Smooth muscle cell (in vitro differentiated cells): ENCODE measurements around the gene GJA5. TPM values are rescaled to one million over a fixed set of nuclear protein-coding genes. Genes with fewer than 3 reads are reported as not detected.

ENCODE experiments used
- DNase-seq: peaks from one replicate; lab custom pipeline; 2025; ENCODE audit not compliant: unreplicated experiment; lab: John Stamatoyannopoulos, UW
- H2AFZ ChIP-seq: fragments of 200-600 bp; sonication (generic); 2 replicates; pipeline ENCODE4 v1.6.0; 2016; ENCODE audit warnings: antibody characterized with exemption, low read depth, mild to moderate bottlenecking
- H3F3A ChIP-seq: fragments of 200-600 bp; sonication (generic); 2 replicates; pipeline ENCODE4 v1.6.0; 2017; ENCODE audit warnings: antibody characterized with exemption, low read depth
- H3K27ac ChIP-seq: fragments of 200-600 bp; sonication (generic); 2 replicates; pipeline ENCODE4 v1.5.1; 2016; ENCODE audit warnings: low read depth, mild to moderate bottlenecking
- H3K27me3 ChIP-seq: fragments of 200-600 bp; sonication (generic); 2 replicates; pipeline ENCODE4 v1.6.1; 2016; ENCODE audit warnings: low read depth, mild to moderate bottlenecking
- H3K36me3 ChIP-seq: fragments of 200-600 bp; sonication (generic); 2 replicates; pipeline ENCODE4 v1.5.1; 2016; ENCODE audit warnings: low read depth
- H3K4me1 ChIP-seq: fragments of 200-600 bp; sonication (generic); 2 replicates; pipeline ENCODE4 v1.5.1; 2016; ENCODE audit warnings: low read depth
- H3K4me2 ChIP-seq: fragments of 200-600 bp; sonication (generic); 2 replicates; pipeline ENCODE4 v1.6.0; 2016; ENCODE audit warnings: mild to moderate bottlenecking
- H3K4me3 ChIP-seq: fragments of 200-600 bp; sonication (generic); 2 replicates; pipeline ENCODE4 v1.5.1; 2016; ENCODE audit warnings: mild to moderate bottlenecking
- H3K79me2 ChIP-seq: fragments of 200-600 bp; sonication (generic); 2 replicates; pipeline ENCODE4 v1.6.0; 2016; ENCODE audit warnings: low read depth, mild to moderate bottlenecking
- H3K9ac ChIP-seq: fragments of 200-600 bp; sonication (generic); 2 replicates; pipeline ENCODE4 v1.6.0; 2016; ENCODE audit warnings: low read depth
- H3K9me3 ChIP-seq: fragments of 200-600 bp; sonication (generic); replicated peaks from 2 replicates; pipeline ENCODE4 v1.5.1; 2016; ENCODE audit warnings: low read depth
- H4K20me1 ChIP-seq: fragments of 200-600 bp; sonication (generic); 2 replicates; pipeline ENCODE4 v1.6.0; 2016; ENCODE audit warnings: low read depth
- WGBS: methylation state at CpG from one replicate; pipeline ENCODE4 v1.1.7; 2016; ENCODE audit warnings: low lambda C conversion rate; 5-methylcytosine and 5-hydroxymethylcytosine counted together
- polyA plus RNA-seq: library from polyadenylated mRNA; unstranded; fragments of >200 nt; fragmentation: Nextera tagmentation; extraction: Ambion mirVana; gene quantifications from 2 replicates; pipeline ENCODE4 v1.2.1, GENCODE V29; 2016
- total RNA-seq: library from RNA; depleted of rRNA; stranded (reverse); fragments of >200 nt; gene quantifications from 2 replicates; pipeline ENCODE4 v1.2.3, GENCODE V29; 2014
- TF ChIP-seq, protein P1 (sequence below): fragments of 200-600 bp; sonication (generic); IDR thresholded peaks from 2 replicates; pipeline ENCODE4 v1.5.1; 2017; ENCODE audit warnings: borderline replicate concordance, mild to moderate bottlenecking, antibody characterized with exemption; ENCODE audit not compliant: insufficient read depth, poor library complexity, severe bottlenecking

The GJA5 gene
- total and polyA plus RNA-seq, 2 experiments from 2014 or later: 0.18 to 2.8 TPM

DNA sequence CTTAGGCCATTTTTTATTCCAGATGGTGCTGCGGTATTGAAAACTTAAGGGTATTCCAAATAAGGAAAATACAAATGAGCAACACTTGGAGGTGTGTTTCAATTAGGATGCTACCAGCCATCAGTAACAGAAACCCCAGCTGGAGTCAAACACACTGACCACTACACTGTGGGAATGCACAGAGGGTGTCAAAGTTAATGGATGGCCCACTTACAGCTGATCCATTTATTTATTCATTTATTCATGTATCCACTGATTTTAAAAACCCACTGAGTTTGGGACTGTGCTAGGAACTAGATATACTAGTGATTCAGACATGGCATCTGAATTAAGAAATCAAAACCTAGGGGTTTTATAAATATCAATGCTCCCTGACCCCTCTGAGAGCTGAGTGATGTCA is 24.5 kb upstream of the GJA5 start:
- Histone ChIP-seq H3K9ac (no peak overlapping the region), H3K9me3 (no peaks in the 10 kb centered on the region), H3K4me1 (no peaks in the 10 kb centered on the region), H3K27ac (no peak overlapping the region), H3K79me2 (no peaks in the 10 kb centered on the region), H3K4me3 (no peak overlapping the region), H3K36me3 (no peaks in the 10 kb centered on the region), H3K4me2 (no peak overlapping the region), H3K27me3 (no peaks in the 10 kb centered on the region), H3F3A (no peaks in the 10 kb centered on the region), H2AFZ (no peak overlapping the region), H4K20me1 (no peaks in the 10 kb centered on the region)
- TF ChIP-seq, protein P1, sequence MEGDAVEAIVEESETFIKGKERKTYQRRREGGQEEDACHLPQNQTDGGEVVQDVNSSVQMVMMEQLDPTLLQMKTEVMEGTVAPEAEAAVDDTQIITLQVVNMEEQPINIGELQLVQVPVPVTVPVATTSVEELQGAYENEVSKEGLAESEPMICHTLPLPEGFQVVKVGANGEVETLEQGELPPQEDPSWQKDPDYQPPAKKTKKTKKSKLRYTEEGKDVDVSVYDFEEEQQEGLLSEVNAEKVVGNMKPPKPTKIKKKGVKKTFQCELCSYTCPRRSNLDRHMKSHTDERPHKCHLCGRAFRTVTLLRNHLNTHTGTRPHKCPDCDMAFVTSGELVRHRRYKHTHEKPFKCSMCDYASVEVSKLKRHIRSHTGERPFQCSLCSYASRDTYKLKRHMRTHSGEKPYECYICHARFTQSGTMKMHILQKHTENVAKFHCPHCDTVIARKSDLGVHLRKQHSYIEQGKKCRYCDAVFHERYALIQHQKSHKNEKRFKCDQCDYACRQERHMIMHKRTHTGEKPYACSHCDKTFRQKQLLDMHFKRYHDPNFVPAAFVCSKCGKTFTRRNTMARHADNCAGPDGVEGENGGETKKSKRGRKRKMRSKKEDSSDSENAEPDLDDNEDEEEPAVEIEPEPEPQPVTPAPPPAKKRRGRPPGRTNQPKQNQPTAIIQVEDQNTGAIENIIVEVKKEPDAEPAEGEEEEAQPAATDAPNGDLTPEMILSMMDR: no peak
- DNase-seq: no peak
- 94% methylated on average over 1 of the region's 1 CpG for WGBS

DNA sequence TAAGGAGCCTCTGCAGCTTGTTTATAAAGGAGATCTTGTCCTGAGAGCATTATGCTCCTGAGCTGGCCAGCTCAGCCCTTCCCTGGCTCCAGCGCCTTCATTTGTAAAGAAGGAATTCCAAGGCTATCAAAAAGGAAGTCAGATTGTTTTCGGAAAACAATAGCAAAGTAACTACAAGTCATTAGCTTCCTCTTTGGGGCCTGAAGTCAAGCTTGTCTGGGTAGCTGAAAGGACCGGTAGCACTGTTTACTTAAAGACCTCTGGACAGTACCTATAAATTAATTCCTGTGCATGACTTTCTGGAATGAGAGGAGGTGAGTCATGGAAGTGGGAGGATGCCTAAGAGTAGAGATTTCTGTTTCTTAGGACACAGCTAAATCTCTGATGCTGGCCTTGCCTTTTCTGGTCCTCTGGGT is 20.7 kb upstream of the GJA5 start:
- TF ChIP-seq, protein P1: no peak

DNA sequence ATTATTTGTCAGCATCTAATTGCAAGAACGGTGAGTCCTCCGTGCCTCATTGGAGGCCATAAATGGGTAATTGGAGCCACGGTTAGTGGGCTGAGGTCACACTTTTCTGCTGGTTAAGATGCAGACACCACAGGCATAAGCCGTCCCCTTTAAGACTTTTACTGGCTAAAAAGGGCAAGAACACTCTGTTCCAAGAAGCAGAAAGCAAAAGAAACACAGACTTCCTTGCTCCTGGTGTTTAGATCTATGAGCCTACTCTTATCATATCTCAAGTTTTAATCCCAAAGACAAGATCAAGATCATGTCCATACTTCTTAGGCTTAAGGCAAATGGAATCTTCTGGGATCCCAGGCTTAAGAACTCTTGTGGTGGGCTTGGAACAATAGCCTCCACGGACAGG is 17.3 kb upstream of the GJA5 start:
- Histone ChIP-seq H3K4me1 (peaks cover 8% of the 10 kb centered on the region), H3K27ac (no peak overlapping the region)
- DNase-seq: no peak

More for the DNA sequence above, 20.7 kb upstream of the GJA5 start:
- no peak for DNase-seq
- Histone ChIP-seq H3K27me3 (no peaks in the 10 kb centered on the region), H4K20me1 (no peaks in the 10 kb centered on the region), H3K27ac (no peak overlapping the region), H3K79me2 (no peaks in the 10 kb centered on the region), H3K4me3 (no peak overlapping the region), H2AFZ (no peak overlapping the region), H3K4me1 (no peaks in the 10 kb centered on the region), H3K9ac (no peak overlapping the region), H3K36me3 (no peaks in the 10 kb centered on the region), H3K9me3 (no peaks in the 10 kb centered on the region), H3F3A (no peaks in the 10 kb centered on the region), H3K4me2 (no peak overlapping the region)
- 21% methylated on average over 3 of the region's 3 CpGs for WGBS

More for the DNA sequence above, 17.3 kb upstream of the GJA5 start:
- 21% methylated on average over 5 of the region's 5 CpGs for WGBS
- no peaks in the 10 kb centered on the region for H3K36me3 ChIP-seq
- no peaks in the 10 kb centered on the region for H3K27me3 ChIP-seq
- no peaks in the 10 kb centered on the region for H3F3A ChIP-seq
- H4K20me1 ChIP-seq: no peaks in the 10 kb centered on the region
- H3K79me2 ChIP-seq: no peaks in the 10 kb centered on the region
- no peak overlapping the region for H3K9ac ChIP-seq
- TF ChIP-seq, protein P1: no peak
- no peaks in the 10 kb centered on the region for H3K9me3 ChIP-seq
- H2AFZ ChIP-seq: no peak overlapping the region
- no peak overlapping the region for H3K4me3 ChIP-seq
- H3K4me2 ChIP-seq: no peak overlapping the region
